HG03039 (cell line): ENCODE results near the gene RCE1.

Experiments
- ATAC-seq: cut with Tn5 transposase; IDR thresholded peaks from one replicate; pipeline ENCODE4 v1.9.1; 2021; ENCODE audit warnings: mild to moderate bottlenecking, moderate library complexity; ENCODE audit not compliant: unreplicated experiment

The RCE1 gene

GRCh38 chr11:66844496-66845142 lies 1.4 kb downstream of the RCE1 start:
- no peak for ATAC-seq

- ATAC-seq = no peak
Measured at GRCh38 chr11:66845143-66845875, 2.1 kb downstream of the RCE1 start.

- no peak for ATAC-seq
Measured at GRCh38 chr11:66845876-66846212, 2.6 kb downstream of the RCE1 start.

- no peak for ATAC-seq
Measured at GRCh38 chr11:66846671-66847091, 3.4 kb downstream of the RCE1 start.

GRCh38 chr11:66847461-66848232 lies 4.4 kb downstream of the RCE1 start:
- no peak for ATAC-seq

- no peak for ATAC-seq
Measured at GRCh38 chr11:66848671-66849500, 5.6 kb downstream of the RCE1 start.

DNA sequence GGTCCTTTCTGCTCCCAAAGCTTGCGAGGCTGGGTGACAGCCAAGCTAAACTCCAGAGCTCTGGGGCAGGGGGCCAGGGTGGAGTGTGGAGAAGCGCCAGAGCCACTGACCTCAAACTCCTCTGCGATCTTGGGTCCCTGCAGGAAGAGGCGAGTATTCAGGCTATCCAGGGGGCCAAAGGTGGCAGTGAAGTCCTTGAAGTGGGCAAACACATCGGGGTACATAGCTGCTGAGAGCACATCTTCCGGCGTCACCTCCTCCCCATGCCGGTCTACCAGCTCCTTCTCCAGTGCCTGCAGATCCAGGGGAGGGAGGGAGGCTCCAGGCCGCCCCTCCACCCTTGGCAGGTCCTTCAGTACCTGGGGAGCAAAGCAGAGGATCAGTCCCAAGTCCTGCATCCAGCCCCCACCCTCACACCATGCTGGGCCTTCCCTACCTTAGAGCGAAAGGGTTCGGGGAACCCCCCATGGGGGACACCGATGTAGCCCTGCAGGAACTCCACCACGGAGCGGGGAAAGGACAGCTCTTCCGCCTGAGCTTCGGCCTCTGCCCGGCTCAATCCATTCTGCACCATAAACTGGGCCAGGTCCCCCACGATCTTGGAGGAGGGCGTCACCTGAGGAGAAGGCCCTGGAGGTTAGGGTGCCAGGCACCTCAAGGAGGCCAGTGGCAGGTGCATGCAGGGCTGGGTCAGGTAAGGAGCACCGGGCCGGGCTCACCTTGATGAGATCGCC lies 6.4 kb downstream of the RCE1 start:
- ATAC-seq = no peak

- no peak for ATAC-seq
Measured at GRCh38 chr11:66850235-66850587, 7.0 kb downstream of the RCE1 start.

GRCh38 chr11:66850588-66851238 lies 7.5 kb downstream of the RCE1 start:
- ATAC-seq = no peak

GRCh38 chr11:66851239-66851596 lies 8.0 kb downstream of the RCE1 start:
- ATAC-seq = no peak

- no peak for ATAC-seq
Measured at GRCh38 chr11:66851698-66852465, 8.6 kb downstream of the RCE1 start.

- no peak for ATAC-seq
Measured at GRCh38 chr11:66852466-66853241, 9.4 kb downstream of the RCE1 start.

GRCh38 chr11:66853242-66854229 lies 10.3 kb downstream of the RCE1 start:
- no peak for ATAC-seq

GRCh38 chr11:66854231-66854661 lies 11.0 kb downstream of the RCE1 start:
- no peak for ATAC-seq

DNA sequence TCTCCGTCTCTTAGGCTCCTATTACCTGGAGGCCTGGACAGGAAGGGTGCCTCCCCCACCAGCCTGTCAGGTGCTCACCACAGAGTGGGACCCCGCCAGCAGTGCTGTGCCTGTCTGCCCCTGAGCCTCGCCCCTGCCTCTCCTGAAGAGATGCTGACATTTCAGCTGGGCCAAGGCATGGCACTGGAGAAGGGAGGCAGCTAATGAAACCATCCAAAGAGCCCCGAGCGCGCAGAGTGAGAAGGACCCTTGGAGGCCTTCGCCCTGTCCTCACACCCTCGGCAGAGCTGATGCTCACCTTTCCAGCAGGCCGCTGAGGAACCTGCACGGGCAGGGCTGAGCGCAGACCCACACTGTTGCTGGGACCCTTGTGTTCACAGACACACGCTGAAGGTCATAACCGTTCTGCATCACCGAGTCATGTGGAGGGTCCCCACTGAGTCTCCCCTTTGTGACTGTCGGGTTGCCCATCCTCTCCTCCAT lies 11.5 kb downstream of the RCE1 start:
- no peak for ATAC-seq

- peak; percentile 50 for ATAC-seq
Measured at GRCh38 chr11:66855574-66856495, 12.6 kb downstream of the RCE1 start.
